ENCODE results near the gene EHD4.

EHD4 gene

DNA sequence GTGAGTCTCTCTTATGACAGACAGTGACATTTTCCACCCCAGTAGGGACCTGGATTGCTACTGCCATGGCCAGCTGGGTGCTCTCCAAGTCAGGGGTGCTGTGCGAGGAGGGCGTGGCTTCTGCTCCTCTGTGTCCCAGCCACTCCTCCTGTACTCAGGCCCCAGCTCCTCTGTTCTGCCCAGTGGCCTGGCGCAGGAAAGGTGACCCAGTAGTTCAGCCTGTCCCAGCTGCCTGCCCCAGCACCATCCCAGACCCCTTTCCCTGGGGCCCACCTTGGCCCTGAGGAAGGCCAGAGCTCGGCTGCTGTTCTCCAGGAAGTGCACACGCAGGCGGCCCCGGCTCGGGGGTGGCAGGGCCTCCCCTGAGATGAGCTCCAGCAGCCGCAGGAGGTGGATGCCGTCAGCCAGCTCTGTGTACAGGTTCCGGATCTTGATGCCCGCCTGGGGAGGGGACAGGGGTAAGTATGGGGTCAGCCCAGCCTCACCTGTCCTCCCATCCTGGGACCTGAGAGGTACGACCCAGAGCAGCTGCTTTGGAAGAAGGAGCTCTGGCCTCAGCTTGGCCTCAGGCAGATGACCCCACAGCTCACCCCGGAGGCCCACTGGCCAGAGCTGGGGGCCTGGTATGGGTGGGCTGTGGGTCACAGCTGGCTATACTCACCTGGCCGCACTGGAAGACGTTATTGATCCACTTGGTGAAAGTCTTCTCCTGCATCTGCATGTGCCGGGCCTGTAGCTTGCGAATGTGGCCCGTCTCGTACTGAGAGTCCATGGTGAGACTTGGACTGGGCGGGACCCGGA is 79.5 kb downstream of the EHD4 start:
- DNase-seq: no peak

DNA sequence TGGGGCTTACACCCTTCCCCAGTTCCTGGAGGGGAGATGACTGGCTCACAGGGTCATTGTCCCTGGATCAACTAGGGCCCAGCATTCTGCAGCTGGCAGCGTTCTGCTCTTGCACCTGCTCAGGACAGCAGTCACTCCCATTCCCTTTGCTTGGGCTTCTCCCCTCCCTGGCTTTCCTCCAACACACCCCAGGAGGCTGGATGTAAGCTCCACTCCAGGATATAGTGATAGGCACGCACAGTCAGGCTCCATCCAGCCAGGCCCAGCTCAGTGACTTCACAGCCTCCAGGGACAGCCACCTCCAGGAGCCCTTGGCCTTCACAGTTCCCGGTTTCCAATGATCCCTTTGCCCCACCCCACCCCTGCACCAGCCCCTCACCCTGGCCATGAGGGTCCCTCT is 80.4 kb downstream of the EHD4 start:
- no peak for DNase-seq

DNA sequence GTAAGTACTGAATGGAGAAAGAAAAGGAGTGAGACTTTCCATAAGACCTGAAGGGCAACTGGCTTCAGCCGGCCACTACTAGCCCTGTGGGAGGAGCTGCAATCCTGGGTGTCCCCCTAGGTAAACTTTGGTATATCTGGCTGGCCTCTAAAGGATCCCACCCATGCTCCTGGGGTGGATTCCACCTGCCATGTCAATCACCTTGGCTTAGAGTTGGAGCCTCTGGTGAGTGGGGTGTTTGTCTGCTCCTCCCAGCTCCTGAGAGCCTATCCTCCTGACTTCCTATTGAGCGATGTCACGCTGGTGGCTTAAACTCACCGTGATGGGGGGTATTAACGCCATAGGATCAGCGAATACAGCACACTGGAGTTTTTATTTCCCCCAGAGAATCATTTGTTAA is 81.1 kb downstream of the EHD4 start:
- no peak for DNase-seq

DNA sequence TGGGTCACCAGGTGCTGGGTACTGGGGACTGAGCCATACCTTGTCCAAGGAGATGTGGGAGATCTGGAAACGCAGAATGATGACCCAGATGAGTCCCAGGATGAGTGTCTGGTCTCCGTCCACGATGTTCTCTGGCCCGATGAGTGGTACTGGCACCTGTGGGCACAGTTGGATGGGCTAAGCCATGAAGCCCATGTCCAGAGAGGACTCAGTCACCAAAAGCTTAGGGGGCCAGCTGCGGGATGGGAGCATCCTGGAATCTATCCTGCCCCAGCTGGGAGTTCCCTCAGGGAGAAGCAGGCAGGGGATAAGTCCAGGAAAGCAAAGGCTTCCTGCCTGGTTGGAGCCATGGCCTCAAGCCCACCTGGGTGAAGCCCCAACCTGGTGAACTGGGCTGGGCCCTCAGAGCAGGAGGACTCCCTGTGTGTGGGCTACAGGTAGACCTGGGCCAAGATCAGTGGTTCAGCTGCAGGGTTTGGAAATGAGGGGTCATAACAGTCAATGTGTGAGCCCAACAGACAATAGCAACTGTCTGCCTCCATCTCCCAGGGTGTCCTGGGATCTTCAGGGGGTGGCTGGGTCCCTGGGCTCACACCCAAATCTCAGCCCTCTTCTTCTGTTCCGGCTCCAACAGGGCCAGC is 82.2 kb downstream of the EHD4 start:
- no peak for DNase-seq

DNA sequence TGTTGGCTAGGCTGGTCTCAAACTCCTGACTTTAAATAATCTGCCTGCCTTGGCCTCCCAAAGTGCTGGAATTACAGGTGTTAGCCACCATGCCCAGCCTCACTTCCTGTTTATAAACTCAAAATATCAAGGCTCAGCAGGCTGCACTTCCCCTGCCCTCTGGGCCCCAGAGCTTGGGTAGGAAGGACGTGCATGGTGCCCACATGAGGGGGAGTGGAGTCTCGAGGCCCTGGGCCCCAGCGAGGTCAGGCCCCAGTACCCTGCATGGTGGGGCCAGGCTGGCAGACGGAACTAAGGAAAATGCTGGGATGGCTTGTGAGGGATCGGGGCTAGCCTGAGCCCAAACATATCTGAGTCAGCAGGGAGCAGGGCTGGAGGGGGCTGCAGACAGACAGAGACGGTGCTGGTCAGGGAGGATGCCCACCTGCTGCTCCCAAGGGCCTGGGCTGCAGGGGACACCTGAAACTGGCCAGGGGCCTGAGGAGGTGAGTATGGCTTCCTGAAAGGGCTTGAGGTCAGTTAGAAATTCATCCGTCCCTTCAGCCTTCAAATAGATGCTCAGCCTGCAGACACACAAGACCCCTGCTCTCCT is 83.6 kb downstream of the EHD4 start:
- DNase-seq: no peak

DNA sequence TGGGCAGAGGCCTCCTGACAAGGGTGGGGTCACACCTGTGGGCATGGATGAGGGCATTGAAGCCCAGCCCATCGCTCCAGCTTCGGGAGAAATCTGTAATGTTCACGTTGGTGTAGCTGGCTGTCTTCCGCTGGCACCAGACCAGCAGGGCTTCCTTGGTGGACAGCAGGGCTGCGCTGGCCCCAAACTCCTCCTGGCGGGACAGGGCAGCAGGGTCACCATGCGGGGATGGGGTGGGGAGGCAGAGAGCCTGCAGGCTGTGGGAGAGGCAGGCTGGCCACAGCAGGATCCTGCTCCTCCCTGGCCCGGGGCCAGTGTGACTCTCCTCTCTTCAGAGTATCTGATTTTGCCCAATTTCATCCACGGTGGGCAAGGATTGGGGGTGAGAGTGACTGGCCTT is 84.5 kb downstream of the EHD4 start:
- DNase-seq: no peak

DNA sequence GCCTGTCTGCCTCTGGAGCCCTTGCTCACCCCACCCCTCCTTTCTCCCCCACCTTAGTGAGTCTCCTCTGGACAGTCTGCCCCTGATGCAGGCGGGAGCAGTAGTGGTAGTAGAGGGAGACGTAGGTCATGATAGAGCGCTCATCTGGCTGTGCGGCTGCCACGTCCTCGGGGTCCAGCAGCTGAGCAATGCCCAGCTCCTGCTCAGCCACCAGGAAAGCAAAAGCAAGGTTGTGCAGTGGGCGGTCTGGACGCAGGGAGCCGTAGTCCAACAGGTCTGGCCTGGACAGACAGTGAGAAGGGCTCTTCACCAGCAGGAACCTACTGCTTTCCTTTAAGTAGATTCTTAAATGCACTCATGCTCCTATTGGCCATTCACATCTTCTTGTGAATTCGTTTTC is 85.2 kb downstream of the EHD4 start:
- DNase-seq: no peak

DNA sequence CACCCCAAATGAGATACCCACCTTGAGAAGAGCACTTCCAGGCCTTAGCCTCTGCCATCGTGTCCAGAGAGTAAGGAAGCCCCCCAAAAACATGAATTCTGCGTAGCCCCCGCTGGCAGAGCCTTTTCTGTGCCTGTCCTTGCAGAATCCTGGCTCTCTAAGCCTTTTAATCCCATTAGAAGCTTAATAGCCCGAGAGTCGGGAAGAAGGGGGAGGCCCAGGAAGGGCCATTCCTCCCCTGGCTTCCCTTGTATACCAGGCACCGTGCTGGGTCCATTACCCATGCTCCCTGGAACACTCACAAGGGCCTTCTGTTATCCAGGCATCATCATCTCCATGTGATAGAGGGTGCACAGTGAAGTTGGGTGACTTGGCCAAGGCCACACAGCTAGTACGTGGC is 85.6 kb downstream of the EHD4 start:
- no peak for DNase-seq

DNA sequence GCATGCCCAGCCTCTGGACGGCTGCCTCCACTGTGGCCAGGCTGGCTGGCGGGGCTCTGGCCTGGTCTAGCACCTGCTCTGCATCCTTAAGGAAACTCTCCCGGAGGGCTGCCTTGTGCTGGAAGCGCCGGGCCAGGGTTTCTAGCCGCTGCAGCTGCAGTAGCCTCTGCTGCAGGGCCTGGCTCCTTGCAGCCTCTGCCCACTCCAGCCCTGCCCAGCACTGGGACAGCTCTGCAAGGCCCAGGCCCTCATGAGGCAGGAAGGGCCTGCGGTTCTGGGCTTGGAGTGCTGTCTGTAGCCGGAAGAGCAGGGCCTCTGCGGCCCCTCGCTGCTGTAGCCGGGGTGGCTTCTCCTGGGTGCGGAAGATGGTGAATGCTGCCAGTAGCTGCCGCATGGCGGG is 86.5 kb downstream of the EHD4 start:
- no peak for DNase-seq

DNA sequence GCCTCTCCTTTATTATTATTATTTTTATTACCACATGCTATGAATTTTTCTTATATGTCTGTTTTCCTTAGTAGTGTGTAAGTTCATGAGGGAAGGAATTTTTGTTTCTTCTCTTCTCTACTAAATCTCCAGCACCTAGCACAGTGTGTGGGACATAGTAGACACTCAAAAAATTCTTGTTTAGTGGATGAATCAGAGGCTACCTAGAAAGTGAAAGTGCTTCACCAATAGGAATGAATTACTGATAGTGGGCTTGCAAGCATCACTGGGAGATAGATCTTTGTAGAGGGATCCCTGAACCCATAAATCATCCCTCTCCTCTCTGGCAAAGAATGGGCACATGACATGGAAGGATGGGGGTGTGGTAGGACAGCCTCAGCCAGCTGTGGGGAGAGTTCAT is 87.0 kb downstream of the EHD4 start:
- no peak for DNase-seq

DNA sequence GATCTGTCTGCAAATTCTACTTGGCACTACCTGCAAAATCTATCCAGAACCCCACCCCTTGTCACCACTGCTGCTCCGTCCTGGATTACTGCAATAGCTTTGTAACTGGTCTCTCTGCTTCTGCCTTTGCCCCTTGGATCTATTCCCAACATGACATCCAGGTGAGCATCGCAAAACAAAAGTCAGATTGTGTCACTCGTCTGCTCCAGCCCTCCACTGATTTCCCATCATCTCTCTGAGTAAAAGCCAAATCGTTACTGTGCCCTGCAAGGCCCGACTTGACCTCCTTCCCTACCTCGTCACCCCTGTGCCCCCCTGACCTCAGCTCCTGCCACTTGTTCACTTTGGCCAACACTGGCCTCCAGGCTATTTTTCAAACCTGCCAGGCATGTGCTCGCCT is 87.9 kb downstream of the EHD4 start:
- DNase-seq: no peak

DNA sequence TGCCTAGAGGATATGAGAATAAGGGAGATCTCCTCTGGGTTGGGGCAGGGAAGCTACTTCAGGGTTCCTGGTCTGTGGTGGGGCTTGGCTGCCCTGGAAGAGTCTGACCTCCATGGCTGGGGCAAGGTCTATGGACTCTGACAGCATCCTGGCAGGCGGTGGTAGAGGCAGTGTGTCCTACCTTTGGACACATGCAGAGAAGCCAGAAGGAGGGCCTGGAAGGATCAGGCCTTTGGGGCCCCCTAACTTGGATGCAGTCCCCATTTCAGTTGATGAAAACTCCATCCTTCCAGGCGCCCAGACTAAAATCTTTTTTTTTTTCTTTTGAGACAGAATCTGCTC is 88.9 kb downstream of the EHD4 start:
- no peak for DNase-seq

DNA sequence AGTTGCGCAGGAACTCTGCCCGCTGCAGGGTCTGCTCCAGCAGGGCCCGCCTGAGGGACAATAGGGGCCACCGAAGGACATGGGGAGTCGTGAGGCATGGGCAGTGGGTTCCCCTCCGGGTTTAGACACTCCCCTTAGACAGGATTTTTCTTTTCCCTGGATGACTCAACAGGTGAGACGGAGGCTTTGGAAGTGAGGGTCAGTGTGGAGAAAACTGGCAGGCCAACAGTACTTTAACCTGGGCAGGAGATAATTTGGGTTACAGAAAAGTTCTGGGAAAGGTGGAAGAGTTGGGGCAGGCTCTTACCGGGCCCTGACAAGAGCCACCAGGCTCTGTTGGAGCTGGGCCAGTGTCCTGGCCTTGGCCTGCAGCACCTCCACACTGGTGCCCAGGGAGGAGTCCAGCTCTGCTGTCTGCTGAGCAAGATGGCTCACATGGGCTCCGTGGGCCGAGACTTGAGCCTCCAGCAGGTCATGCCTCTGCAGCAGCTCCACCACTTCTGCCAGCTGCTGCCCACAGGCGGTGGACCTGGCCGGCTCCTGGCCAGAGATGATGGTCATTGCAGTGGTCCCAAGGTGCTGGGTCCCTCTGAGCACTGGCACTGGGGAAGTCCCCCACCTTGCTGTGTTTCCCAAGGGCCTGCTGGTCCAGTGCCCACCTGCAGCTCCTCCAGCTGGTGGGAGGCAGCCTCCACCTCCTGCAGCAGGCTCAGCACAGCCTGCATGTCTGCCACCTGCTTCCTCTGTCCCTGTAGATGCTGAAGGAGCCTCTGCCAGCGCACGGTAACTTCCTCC is 89.5 kb downstream of the EHD4 start:
- DNase-seq: no peak

DNA sequence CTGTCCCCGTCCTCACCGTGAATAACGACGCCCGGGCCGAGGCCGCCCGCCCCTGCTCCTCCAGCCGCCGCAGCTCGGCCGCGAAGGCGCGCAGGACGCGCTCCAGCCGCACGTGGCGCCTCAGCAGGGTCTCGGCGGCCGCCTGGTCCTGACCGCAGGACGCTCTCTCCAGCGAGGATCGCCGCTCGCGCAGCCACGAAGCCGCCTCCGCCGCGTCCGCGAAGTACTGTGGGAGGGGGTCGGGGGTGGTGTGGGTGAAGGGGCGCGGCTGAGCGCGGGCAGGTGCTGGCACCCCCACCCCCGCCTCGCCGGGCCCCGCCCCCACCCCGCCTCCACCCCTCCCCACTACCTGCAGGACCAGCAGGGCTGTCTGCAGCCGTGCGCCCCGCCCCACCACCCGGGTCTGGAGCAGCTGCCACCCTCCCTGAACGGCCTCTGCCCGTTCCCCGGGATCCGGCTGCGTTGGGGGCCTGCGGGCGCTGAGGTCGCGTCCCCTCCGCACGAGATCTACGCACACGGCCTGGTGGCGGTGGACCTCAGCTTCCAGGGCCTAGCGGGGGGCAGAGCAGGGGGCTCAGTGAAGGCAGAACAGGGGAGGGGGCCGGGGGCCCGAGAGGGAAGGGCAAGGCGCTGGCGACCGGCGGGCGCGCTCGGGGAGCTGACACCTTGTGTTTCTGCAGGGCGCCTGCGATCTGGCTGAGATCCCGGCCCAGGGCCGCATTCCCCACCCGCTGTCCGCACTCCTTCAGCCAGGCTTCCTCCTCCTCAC is 90.3 kb downstream of the EHD4 start:
- no peak for DNase-seq

DNA sequence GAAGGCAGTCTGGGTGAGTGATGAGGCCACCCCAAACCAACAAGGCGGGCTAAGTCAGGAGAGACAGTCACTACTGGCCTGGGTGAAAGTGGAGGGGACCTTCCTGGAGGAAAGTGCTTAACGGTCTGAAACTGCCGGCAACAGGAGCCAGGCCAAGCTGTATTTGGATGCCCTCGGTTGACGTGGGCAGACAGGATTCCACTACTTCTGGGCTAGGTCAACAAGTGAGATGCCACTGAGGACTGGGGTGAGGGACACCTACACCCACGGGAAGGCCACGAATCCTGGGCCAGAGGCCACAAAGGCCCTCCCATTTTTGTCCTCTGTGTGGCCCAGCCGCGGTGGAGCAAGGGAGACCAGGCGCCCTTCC is 90.8 kb downstream of the EHD4 start:
- DNase-seq: no peak

DNA sequence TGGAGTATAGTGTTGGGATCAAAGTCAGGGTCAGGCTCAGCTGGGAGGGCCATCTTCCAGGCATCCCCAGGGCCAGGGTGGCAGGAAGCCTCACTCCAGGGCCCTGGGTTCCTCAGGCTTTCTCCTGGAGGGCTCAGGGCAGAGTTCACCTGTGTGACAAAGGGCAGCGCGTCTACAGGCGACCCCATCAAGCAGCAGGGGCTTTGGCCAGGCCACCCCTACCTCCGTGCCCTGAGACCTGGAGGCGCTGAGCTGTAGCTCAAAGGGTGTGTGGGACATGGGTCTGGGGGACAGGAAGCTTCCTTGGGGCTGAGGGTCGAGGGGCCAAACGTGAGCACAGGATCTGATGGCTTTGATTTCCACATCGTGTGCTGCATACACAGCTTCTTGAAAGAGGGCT is 91.3 kb downstream of the EHD4 start:
- DNase-seq: no peak

DNA sequence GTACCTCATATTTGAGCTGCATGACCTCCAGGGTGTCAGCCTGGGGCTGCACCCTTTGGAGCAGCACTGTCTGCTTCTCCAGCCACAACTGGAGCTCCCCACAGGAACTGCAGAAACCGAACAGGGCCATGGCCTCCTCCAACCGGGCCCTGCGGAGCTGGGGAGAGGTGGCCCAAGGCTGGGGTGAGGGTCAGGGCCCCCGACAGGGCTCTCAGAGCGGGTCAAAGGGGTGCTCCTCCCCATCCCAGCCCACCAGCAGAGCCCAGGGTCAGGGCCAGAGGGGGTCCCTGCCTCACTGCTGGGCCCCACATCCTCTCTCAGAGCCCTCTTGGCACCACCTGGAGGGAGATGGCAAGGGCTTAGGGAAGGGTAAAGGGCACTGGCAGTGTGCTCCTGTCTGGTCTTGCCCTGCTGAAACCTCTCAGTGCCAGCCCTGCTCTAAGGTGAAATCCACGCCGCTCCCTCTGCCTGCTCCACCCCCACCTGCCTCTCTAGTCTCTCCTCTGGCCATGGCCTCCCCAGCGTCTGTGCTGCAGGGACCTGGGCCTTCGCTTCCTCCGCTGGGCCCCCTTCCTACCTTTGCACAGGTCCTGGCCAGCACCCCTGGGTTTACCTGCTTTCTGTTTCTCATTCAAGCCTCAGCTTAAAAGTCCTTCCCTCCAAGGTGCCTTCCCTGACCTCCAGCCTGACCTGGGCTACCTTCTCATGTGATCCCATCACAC is 92.0 kb downstream of the EHD4 start:
- DNase-seq: no peak

DNA sequence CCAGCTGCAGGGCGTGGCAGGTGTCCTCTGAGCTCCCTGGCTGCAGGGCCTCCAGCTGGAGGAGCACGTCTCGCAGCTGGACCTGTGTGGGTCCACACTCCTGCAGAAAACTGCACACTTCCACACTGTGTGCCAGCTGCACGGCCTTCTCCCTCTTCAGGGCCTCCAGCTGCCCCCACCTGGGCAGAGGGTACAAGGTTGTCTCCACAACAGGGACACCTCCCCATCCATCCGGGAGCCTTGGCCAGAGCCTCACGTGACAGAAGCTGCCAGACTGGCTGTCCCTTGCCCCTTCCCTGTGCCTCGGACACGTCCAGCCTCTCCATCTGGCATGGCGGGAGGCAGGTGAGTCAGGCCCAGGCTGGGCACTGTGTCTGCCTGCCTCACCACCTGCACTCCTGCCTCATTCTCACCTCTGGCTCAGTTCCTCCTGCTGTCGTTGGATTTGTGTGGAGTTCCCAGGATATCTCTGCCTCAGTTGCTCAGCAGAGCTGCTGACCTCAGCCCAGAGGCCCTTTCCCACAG is 93.0 kb downstream of the EHD4 start:
- DNase-seq: no peak

DNA sequence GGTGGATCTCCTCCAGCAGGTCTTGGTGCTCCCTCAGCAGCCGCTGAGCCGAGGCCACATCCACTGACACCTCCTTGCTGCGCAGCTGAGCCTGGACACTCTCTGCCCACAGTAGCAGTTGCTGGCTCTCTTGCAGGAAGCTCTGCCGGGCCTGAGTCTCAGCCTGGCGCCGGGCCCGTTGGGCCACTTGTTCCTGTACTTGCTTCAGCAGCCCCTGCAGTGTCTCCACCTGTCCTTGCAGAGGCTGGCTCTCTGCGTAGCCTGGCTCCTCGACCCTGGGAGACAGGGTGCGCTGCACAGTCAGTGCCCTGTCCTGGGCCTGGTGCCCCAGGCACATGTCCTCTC is 94.0 kb downstream of the EHD4 start:
- DNase-seq: no peak

DNA sequence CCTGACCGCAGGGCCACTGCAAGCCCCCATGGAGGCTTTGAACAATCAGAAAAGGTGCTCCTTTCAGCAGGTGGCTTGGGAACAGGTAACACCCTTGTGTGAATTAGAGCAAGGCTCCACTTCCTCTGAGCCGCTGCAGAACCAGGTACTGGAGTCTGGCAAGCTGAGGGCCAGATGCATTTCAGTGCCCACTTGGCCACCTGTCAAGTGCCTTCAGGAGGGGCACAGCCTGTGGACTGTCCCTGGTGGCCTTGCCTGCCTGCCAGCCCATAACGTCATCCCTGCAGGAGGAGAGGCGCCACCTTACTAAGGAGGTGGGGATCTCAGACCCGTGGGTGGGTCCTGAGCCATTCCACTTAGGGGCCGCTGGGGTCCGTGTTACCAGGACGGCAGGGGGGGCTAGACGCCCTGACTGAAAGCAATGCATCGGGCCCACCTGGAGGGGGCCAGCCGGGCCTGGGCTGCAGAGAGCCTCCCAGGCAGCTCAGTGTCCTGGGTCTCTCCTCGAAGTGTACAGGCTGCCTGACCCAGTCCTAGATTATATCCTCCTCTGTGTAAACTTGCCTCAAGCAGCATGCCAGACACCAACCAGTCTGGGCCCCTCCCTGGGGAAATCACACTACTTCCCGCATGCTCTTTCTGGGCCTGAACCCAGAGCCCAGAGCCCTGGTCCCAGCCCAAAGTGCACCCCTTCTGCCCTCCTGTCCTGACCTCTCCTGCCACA is 94.6 kb downstream of the EHD4 start:
- DNase-seq: no peak

DNA sequence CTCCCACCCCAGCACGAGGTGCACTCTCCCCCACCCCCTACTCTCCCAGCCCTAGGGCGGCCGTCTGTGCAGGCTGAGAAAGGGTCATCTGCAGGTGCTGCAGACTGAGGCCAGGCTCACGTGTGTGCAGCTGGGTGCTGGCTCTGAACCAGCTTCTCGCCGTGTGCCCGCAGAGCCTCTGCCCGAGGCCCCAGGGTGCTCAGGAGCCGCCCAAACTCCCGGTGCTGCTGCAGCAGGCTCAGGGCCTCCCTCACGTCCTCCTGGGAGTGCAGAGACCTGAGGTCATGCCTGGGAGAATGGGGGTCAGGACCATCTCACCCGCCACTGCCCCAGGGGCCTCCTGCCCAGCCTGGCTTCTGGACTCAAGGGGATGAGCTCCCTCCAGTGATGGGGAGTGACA is 95.7 kb downstream of the EHD4 start:
- DNase-seq: no peak

DNA sequence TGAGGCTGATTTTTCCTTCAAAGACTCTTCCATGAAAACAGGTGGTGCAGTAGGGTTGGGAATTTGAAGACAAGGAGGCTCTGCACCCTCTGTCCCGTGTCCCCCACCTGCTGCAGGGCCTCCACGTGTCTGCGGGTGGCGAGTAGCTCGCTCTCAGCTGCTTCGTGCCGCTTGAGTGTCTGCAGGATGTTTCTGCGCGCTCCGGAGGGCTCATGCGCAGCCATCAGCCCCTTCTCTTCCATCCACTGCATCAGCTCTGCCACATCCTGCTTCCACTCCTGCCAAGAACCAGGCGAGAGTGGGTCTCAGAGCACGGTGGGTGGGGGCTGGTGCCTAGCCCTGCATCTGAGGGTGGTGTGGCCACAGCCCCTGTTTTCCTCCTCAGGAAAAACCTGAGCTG is 96.3 kb downstream of the EHD4 start:
- no peak for DNase-seq

All from DMS 273 treated with DMSO at 0.1 percent for 48 hours (cell line).